HG03342 (cell line): ENCODE data around the gene KCNT1.
"Not testable (repeated sequence)": the region's sequence is repeated elsewhere in the genome, so short reads cannot be mapped to it uniquely, and the experiment has no call there.

ENCODE experiments used
- ATAC-seq: cut with Tn5 transposase; IDR thresholded peaks from one replicate; pipeline ENCODE4 v1.9.1; 2021; ENCODE audit warnings: mild to moderate bottlenecking, moderate library complexity; ENCODE audit not compliant: unreplicated experiment

The KCNT1 gene

DNA sequence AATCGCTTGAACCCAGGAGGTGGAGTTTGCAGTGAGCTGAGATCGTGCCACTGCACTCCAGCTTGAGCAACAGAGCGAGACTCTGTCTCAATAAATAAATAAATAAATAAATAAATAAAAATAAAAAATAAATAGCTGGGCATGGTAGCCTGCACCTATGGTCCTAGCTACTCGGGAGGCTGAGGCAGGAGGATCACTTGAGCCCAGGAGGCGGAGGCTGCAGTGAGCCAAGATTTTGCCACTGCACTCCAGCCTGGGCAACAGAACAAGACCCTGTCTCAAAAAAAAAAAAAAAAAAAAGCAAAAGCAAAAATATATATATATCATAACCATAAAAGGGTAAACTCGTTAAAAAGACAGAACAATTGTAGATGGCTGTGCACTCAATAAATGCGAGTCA is 29.2 kb upstream of the KCNT1 start:
- ATAC-seq: not testable (repeated sequence)

DNA sequence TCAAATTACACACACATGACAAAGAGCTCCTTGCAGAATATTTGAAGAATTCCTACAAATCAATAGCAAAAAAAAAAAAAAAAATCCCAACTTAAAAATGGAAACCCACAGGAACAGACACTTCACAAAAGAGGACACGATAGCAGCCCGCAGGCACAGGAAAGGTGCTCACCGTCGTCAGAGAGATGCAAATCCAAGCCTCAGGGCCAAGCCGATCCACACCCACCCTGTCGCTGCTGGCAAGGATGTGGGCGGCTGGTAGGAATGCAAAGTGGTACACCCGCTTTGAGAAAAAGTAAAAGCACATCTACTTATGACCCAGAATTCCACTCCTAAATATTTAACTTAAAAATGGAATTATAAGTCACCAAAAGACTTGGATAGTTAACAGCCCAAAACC is 28.0 kb upstream of the KCNT1 start:
- ATAC-seq: no peak

DNA sequence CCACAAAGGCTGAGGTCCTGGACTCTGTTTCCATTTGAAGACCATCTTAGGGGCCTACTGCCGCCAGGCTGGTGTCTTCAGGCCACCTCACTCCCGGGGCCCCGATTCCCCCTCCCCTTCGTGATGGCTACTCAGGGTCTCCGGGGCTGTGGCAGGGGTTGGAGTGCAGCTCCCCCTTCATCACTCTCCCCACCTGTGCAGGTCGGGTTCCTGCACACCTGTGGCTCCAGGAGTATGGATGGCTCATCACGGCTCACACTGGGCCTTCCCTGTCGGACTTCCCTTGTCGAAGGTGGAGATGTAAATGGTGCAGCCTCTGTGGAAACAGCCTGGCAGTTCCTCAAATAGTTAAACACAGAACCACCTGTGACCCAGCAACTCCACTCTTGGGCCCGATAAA is 27.0 kb upstream of the KCNT1 start:
- ATAC-seq: no peak

DNA sequence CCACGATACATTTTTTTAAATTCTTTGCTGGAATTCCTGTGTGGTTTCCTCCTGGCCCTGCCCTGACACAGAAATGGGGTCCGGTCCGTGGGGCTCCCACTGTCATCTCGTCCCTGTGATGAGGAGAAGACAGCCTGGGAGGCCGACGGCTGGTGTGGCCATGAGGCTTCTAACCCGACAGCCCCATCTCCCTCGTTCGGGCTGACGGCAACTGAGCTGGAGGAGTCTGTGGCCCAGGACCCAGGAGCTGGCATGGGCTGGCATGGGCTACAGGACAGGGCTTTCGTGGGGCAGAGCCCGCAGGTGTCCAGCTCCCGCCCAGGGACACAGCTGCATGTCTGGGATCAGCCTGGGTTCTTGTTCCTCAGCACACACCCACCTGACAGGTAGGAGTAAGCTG is 25.1 kb upstream of the KCNT1 start:
- ATAC-seq: no peak

DNA sequence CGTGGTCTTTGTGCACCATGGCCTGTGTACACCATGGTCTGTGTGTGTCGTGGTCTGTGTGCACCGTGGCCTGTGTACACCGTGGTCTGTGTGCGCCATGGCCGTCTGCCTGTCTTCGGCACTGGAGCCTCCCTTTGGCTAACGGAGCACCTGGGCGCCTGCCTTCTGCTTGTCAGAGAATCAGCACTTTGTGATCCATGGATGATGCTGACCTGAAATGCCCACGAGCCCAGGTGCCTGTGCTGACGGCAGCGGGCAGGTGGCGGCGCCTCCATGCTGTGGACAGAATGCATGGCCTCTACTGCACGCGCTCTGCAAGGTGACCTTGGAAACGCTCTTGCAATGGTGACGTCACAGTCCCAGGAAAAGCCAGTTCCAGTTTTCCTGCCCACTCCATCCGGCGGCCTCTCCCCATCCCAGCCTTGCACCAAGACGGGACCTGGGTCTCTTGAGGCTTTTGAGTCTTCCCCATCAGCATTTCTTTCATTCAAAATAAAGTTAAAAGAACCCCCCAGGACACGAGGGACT is 24.3 kb upstream of the KCNT1 start:
- ATAC-seq: no peak

DNA sequence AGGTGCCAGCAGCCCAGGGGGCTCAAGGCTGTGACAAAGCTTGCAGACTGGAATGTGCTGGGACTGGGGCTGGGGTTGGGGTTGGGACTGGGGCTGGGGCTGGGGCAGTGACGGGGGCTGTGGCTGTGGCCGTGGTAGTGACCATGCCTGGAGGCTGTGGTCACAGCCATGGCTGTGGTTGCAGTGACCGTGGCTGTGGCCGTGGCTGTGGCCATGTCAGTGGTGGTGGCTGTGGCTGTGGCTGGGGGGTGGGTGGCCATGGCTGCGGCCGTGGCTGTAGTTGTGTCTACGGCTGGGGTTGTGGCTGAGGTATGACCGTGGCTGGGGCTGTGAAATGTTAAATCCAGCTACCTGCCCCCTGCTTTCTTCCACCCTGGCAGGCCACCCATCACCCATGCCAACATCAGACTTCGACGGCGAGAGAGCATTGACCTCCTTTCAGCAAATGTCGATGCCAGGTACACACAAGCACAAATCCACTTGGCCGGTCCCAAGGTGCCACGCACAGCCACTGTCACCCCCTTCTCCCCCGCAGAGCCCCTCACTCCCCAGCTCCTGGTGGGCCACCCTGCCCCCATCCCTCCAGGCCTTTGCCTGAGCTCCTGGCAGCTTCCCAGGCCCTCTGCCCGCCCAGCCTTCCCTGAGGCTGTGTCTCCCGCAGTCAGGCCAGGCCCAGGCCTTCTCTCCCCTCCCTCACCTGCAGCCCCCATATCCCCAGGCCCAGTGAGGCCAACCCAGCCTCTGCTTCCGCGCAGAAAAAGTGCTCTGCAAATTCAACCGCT is 23.6 kb upstream of the KCNT1 start:
- no peak for ATAC-seq

DNA sequence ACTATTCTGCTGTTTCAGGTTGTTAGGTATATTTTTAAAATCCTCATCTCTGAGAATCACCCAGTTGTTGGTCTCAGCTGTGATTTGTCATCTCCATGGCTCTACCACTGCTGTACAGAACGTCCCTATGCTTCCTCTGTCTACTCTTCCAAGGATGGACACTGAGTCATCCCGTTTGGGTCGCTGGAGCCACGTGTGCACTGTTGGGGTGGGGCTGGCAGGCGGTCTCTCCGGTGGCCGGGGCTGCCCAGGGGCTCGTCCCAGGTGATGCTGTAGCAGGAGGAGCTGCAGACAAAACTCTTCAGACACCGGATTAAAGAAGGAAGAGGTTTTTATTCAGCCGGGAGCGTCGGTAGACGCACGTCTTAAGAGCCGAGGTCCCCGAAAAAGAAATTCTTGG is 21.9 kb upstream of the KCNT1 start:
- ATAC-seq: no peak

DNA sequence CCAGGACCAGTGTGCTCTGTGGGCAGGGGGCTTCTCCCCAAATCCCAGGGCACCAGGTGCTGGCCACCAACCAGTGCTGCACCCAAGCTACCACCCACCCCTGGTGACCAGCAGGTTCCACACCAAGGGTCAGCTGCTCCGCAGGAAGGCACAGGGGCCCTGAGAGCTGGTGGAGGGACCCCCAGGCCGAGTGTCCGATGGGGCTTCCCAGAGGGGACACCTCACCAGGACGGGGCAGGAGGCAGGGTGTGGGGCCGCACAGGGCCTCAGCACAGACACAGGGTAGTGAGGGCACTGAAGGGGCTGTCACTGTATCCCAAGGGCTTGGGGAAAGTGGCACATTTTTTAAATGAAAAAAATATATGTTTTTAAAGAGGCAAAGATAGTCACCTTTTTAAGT is 20.8 kb upstream of the KCNT1 start:
- no peak for ATAC-seq

DNA sequence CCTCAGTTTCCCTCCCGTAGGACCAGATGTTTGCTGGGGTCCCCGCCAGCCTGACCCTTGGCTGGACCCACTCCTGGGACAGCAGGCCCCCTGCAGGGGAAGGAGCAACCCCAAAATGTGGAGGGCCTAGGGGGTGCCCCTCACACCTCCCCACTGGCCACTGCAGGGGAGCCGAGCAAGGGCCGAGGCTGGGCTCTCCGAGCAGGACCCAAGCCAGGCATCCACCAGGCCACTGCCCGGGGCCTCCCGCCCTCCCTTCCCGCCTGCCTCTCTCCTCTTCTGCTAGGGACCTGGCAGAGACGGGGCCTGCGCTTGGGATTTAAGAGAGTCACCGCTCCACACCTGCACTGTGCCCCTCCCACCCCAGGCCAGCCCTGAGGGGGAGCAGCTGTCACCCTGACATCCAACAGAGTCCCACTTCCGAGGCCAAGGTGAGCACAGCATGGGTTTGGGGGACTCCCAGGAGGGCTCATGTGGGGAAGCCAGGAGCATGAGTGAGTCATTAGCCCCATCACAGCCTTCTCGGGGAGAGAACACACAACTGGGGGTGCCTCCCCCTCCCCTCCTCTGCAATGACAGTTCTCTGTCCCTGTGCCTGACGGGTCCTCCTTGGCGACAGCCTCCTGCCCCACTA is 18.5 kb upstream of the KCNT1 start:
- no peak for ATAC-seq

DNA sequence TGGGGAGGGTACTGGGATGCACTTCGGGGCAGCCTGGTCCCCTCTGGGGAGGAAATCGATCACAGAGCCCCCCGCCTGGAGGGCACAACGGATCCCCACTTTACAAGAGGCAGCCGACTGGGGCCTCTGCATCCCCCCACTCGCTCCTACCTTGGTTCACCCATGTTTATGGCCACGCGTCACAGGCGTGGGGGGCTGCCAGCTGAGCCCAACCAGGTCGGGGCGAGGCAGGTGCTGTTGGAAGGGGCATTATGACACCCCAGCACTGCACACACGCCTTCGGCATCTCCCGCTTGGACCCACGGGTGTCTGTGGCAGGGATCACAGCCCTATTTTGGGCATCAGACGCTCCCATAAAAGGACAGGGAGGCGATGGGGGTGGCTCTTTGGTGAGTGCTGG is 17.3 kb upstream of the KCNT1 start:
- no peak for ATAC-seq

DNA sequence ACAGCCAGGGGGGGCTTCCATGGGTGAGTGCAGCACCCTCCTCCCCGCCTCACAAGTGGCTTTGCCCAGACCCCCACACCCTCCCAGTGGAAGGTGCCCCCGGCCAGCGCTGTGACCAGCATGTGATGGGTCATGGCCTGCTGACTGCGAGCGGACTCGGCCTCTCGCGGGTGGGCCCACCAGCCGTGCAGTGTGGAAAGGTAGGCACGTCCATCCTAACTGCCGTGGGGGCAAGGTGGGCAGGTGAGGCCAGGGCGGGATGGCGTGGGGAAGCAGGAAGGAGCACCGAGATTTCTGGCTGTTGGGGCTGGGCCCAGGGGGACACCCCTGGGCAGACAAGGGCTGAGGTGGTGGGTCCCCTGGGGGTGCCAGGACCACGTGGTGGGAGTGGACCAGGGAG is 14.8 kb upstream of the KCNT1 start:
- no peak for ATAC-seq

DNA sequence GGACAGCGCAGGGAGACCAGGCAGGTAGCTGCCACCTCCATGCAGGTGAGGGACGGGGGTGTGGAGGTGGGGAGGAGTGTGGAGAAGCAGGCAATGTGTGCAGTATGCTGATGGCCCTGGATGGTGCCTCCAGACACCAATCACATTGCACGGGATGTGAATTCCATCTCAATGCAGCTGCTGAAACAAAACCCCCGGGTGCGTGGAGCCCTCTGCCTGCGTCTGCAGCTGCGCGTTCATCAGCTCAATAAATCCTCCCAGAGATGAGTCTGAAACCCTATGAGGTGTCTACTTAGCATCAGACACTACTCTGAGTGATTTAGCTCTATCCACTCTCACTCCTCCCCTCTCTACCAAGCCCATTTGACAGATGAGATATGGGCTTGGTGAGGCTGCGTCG is 13.0 kb upstream of the KCNT1 start:
- no peak for ATAC-seq

DNA sequence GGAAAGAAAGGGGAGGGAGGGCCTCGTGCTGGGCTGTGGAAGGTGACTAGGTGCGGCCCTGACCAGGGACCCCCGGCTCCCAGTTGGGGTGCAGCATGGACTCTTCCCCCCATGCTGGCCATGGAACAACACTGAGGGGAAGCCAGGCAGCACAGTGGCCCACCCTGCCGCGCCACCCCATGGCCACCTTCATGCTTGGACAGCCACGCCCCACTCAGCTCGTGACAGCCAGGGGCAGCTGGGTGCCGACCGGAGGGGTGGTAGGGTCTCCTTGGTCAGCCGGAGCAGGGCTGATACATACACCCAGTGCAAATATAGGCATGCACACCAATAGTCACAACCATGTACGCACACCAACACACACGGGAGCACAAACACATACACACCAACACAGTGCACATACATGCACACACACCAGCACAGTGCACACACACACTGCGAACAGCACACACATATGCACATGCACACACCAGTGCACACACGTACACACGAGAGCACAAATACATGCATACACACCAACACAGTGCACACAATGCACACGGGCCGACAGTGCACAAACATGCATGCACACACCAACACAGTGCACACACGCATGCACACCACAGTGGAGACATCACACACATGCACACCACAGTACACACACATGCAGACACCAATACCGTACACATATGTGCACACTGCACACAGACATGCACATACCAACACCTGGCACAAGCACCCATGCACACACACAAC is 11.0 kb upstream of the KCNT1 start:
- no peak for ATAC-seq

DNA sequence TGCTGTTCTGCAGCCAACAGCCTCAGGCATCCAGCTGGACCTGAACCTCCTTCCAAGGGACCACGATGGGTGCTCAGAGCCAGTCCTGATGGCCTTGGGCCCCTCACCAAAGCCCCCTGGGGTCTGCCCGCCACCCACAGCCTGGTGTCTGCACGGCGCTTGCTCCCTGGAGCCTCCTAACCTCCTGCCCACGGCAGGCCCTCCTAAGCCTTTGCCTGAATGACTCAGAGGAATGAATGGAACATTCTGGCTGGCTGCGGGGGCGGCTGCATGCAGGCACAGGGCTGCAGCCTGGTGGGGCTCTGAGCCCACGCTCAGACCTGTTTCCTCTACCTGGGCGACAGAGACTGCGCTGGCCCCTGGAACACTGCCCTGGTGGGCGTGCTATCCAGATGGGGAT is 9.6 kb upstream of the KCNT1 start:
- no peak for ATAC-seq

DNA sequence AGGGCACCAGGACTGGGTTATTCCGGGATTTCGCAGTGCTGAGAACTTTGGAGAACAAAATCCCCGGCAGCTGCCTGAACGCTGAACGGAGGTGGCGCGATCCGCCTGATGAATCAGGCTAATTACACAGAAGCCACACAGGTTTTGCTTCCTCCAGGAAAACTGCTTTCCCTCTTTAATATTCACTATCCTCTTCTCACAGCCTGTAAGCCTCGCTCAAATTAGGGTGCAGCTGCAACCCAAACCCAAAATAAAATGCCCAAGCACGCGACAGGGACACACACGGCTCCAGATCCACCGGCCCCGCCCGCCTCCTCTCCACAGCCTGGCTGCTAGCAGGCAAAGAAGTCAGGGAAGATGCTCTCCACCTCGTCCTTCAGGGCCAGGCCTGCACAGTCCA is 8.7 kb upstream of the KCNT1 start:
- ATAC-seq: no peak

DNA sequence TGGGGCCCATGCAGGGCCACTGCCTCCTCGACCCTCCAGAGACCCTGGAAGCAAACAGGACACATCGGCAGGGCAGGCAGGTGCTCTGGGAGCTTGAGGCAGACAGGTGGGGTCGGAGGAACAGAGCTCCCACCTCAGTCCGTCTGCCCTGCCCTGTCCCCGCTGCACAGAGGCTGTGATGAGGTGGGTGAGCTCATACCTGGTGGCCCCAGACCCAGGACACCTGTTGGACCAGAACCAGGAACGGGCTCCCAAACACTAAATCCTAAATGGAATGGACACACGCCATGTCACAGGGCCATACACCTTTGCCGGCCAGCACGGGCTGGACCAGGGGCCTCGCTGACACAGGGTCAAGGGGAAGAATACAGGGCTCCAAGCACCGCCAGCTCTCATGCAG is 8.2 kb upstream of the KCNT1 start:
- no peak for ATAC-seq

DNA sequence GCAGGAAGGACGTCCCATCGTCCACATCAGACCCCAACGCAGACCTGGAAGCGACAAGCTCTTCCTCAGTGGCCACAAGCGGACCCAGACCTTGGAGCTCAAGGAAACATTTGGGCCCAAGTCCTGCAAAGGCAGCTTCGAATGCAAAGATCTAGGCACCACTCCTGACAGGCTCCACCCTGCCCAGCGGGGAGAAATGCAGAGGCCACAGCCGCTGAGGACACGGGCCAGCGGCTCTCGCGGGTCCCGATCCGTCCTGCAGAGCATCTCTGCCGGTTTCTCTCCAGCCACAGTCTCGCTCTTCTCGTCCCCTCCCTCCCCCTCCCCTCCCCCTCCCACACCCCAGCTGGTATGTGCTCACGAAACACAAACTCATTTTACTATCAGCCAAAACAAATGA is 7.6 kb upstream of the KCNT1 start:
- no peak for ATAC-seq

DNA sequence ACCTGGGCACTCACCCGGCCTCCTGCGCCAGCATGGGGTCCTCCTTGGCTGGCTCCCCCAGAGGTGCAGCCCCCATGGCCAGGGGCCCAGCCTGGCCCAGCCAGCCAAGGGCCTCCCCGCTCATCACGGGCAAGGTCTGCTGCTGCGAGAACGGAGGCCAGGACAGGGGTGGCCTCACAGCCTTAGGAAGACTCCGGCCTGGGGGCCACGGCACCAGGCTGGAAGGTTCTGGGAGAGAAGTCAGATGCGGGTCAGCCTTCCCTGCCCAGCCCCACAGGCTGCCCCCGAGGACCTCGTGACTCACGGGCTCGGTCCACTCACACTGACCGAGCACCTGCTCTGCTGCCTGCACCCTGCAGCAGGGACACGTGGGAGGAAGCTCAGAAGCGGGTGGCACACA is 6.9 kb upstream of the KCNT1 start:
- no peak for ATAC-seq

DNA sequence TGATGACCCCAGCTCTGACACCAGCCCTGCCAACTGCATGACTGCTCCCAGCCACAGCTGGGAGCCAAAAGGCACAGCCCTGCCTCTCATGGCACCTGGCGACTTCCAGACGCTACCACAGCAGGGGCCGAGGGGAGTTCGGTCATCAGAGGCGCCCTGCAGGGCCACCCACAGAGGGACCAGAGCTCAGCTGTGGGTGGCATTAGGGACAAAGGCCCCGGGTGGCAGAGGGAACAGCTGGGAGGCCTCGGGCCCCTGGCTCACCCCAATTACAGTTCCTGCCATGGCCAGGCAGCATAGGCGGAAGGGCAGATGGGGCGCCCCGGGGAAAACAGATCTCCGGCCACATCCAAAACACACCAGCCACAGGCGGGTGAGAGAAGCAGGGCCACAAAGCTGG is 6.3 kb upstream of the KCNT1 start:
- no peak for ATAC-seq

DNA sequence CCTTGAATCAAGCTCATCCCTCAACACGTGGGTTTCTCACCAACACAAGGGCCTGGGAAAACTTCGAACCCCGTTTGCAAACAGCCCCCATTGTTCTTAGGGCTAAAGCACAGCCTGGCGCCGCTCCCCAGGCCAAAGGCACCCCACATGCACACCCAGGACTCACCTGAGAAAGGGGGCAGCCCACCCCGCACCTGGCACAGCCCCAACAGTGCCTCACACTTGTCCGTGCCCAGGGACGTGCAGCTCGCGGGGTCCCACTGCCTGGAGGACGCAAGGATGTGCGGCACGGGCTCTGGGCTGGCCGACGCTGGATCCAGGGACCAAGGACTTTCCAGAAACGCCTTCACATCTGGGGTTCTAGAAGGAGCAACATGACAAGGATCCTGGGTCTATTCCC is 5.5 kb upstream of the KCNT1 start:
- no peak for ATAC-seq

DNA sequence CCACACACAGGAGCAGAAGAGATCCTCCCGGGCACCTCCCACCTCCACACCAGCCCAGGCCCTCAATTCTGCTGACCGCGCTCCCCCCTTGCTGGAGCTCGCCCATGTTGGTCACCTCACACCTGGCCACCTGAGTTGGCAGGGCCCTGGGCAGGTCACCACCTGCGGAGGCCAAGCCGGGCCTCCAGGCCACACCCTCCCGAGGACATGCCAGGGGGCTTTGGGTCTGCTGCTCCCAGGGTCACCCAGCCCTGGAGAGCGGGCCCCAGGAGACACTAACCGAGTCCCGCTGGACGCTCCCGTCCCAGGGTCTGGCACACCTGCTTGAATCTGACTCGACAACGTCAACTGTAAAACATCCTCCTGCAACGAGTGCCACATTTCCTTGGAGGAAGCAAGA is 4.8 kb upstream of the KCNT1 start:
- ATAC-seq: no peak

DNA sequence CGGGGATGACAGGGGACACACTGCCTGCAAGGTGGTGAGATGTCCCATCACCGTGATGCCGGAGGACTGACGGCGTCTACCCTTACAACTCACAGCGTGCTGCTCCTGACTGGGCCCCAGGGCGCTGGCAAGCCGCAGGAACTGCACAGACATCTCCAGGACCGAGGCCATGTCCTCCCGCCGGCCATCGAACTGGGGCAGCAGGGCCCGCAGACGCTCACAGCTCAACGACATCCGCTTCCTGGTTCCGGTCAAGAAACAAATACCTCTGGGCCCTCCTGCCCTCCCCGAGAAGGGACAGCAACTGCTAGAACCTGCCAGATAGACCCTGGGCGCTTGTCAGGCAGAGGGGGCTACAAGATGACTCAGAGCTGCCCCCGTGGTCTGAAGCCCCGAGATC is 3.7 kb upstream of the KCNT1 start:
- ATAC-seq: no peak
